HS-5 (cell line): ENCODE results near the gene KLHL29.
A peak's percentile ranks its signal among the peaks of the same experiment; 100 is the strongest.
"Not testable (repeated sequence)": the region's sequence is repeated elsewhere in the genome, so short reads cannot be mapped to it uniquely, and the experiment has no call there.

Source experiments
- DNase-seq: peaks from one replicate; pipeline ENCODE4 v3.0.0-alpha.2; 2012; ENCODE audit warnings: low read depth

KLHL29 gene

GRCh38 chr2:23373666-23374065 lies 11.3 kb upstream of the KLHL29 start:
- no peak for DNase-seq

GRCh38 chr2:23375448-23375847 lies 9.5 kb upstream of the KLHL29 start:
- no peak for DNase-seq

- DNase-seq, result no peak
Observed at GRCh38 chr2:23376075-23376474, 8.9 kb upstream of the KLHL29 start.

DNA sequence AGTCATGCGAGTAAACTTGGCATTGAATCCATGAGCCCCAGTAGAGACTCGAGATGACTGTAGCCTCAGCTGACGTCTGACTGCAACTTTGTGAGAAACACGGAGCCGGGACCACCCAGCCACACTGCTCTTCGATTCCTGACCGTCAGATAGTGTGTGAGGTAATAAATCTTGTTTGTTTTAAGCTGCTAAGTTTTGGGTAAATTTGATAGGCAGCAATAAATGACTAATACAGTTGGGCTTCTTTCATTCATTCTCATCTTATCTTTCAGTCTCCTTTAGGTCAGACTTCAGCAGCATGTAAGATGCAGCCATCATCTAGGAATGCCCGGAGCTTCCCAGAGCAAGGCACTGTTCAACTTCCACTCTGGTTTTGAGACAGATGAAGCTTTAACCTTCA lies 8.0 kb upstream of the KLHL29 start:
- DNase-seq, result no peak

DNA sequence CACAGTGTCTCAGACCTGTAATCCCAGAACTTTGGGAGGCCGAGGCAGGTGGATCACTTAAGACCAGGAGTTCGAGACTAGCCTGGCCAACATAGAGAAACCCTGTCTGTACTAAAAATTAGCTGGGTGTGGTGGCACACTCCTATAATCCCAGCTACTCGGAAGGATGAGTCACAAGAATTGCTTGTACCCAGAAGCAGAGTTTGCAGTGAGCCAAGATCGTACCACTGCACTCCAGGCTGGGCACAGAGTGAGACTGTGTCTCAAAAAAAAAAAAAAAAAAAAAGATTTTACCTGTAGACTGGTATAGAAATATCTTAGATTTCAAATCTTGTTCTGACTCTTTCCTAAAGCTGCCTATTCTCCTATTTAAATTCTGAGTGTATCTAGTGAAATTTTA lies 7.2 kb upstream of the KLHL29 start:
- no peak for DNase-seq

- DNase-seq, result no peak
Observed at GRCh38 chr2:23378496-23378895, 6.5 kb upstream of the KLHL29 start.

GRCh38 chr2:23379220-23379695 lies 5.7 kb upstream of the KLHL29 start:
- DNase-seq, result no peak

DNA sequence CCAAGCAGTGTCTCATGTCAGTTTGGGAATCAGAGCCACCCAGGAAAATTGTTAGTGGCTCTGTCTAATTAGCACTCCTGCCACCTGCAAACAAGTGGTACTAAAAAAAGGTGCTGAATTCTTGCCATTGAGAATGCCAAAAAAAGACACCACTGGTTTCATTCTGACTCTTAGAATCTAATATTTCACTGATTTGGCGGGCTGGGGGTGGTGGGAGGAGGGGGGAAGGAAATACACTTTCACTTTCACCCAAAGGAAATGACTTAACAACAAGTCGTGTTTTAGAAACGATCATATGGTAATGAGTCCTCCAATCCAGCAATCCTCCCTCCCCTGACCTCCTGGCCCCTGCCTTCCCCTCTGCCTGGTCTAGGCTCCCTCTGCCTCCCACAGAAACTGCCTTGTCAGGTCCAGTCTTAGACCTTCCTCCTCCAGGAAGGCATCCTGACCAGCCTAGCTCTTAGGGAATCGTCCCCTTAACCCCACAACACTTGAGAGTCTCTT lies 4.4 kb upstream of the KLHL29 start:
- no peak for DNase-seq

DNA sequence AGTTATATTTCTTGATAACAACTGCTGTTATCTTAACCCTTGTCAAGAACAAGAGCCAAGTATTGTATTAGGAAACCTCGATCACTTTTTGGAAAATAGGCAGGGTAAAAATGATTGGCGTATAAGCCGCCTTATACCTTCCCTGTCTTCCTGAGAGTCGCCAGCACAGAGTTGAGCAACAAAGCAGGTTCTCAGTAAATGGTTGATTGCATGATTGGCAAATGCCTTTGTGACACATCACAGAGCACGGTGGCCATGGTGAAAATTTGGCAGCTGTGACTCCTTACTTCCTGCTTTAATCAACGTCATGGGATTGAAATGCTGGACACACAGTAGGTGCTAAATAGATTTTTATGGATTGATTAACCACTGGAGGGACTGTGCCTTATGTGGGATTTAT lies 3.9 kb upstream of the KLHL29 start:
- peak; percentile 84 for DNase-seq

DNA sequence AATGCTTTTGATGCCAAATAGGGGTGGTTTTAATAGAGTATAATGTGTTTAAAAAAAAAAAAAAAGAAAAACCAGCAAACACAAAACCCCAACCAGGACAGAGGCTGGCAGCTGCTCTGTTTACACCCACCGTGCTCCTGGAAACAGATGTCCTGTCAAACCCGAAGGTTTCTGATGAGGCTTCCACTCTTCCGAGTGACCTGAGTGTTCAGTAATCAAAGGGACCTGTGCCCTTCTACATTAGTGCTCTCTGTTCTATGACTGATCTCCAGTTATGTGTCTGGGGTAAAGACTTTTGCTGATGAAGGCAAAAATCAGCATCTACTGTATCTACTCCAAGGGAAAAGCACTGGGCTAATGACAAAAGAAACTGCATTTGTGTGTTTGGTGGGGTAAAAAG lies 3.5 kb upstream of the KLHL29 start:
- DNase-seq, result no peak

GRCh38 chr2:23383100-23383499 lies 1.9 kb upstream of the KLHL29 start:
- no peak for DNase-seq

DNA sequence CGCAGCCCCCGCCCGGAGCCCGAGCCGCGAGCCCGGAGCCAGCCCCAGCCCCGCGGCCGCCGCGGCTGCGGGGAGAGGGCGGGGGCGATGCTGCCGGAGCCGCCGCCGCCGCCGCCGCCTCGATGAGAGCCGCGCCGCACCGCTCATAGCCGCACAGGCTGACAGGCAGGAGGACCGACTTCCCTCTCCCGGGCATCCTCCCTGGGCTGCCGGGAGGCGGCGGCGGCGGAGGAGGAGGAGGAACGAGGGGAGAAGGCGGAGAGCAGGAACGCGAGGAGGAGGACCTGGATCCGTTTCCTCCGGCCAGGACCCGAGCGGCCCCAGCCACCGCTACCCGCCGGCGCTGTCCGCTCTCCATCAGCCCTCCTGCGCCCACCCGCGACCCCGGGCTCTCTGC lies 370 bp downstream of the KLHL29 start:
- no peak for DNase-seq

GRCh38 chr2:23385748-23386338 lies 864 bp downstream of the KLHL29 start:
- DNase-seq, result no peak

- DNase-seq, result no peak
Observed at GRCh38 chr2:23386339-23387220, 1.6 kb downstream of the KLHL29 start.

DNA sequence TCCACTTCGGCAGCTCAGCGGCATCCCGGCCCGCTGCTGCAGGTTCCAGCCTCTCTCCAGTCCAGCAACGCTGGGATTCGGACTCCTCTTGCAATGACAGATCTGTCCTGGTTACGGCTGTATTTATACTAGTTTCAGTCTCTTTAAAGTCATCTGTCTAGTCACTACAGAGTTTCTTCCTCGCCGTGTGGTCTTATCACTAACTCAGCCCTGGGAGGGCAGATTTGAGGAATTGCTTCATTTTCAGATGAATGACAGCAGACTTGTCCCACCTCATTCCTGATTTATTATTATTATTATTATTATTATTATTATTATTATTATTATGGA lies 2.2 kb downstream of the KLHL29 start:
- DNase-seq, result no peak

- no peak for DNase-seq
Observed at GRCh38 chr2:23387845-23388244, 2.9 kb downstream of the KLHL29 start.

GRCh38 chr2:23388294-23388693 lies 3.3 kb downstream of the KLHL29 start:
- DNase-seq, result no peak

GRCh38 chr2:23388756-23389514 lies 4.0 kb downstream of the KLHL29 start:
- no peak for DNase-seq

- no peak for DNase-seq
Observed at GRCh38 chr2:23390152-23390551, 5.2 kb downstream of the KLHL29 start.

DNA sequence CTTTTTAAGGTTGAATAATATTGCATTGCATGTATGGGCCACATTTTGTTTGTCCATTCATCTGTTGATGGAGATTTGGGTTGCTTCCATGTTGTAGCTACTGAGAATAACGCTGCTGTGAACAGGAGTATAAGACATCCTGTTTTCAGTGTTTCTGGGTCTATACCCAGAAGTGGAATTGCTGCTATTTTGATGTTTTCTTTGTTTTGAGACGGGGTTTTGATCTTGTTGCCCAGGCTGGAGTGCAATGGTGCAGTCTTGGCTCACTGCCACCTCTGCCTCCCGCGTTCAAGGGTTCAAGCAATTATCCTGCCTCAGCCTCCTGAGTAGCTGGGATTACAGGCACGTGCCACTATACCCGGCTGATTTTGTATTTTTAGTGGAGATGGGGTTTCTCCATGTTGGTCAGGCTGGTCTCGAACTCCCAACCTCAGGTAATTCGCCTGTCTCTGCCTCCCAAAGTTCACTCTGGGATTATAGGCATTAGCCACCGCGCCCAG lies 6.3 kb downstream of the KLHL29 start:
- not testable (repeated sequence) for DNase-seq

DNA sequence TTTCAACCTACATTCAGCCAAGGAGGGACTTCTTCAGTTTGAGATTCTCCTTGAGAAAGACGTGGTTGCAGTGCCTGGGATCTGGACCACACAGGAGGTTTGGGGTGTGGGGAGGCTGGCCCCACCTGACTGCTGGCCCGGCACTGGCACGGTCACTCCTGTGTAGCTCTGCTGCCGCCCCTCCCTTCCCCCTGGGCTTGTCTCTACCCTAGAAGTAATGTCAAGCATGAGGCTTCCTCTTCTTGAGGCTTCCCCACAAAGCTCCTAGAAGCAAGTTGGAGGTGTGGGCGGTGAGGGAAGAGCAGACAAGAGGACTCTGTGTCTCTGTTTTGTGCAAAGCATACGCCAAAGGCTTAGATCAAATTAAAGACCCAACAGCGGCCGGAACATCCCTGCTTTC lies 8.7 kb downstream of the KLHL29 start:
- DNase-seq, result no peak

- DNase-seq, result no peak
Observed at GRCh38 chr2:23394700-23395099, 9.7 kb downstream of the KLHL29 start.

- no peak for DNase-seq
Observed at GRCh38 chr2:23397478-23397877, 12.5 kb downstream of the KLHL29 start.
